GM23338 (cell line): ENCODE data around the gene CEP350. TPM values are rescaled to one million over a fixed set of nuclear protein-coding genes. Genes with fewer than 3 reads are reported as not detected.

Source experiments
- ATAC-seq: fragments of 200-7000 bp; cut with Tn5 transposase; 3 replicates; pipeline ENCODE4 v1.9.1; 2020
- DNase-seq: peaks from one replicate; pipeline ENCODE4 v3.0.0-alpha.2; 2015; ENCODE audit warnings: low spot score
- H2AFZ ChIP-seq: fragments of 200-600 bp; sonication (generic); 2 replicates; pipeline ENCODE4 v1.8.0; 2016; ENCODE audit warnings: antibody characterized with exemption, mild to moderate bottlenecking, moderate library complexity
- H3F3A ChIP-seq: fragments of 200-600 bp; sonication (generic); replicated peaks from 2 replicates; pipeline ENCODE4 v1.8.0; 2017; ENCODE audit warnings: antibody characterized with exemption, mixed run types, low read depth
- H3K27ac ChIP-seq: fragments of 200-600 bp; sonication (generic); 2 replicates; pipeline ENCODE4 v1.6.1; 2016; ENCODE audit warnings: low read depth
- H3K27me3 ChIP-seq: fragments of 200-600 bp; sonication (generic); 2 replicates; pipeline ENCODE4 v1.8.0; 2016; ENCODE audit warnings: mild to moderate bottlenecking, mixed run types, moderate library complexity; ENCODE audit not compliant: insufficient read depth
- H3K36me3 ChIP-seq: fragments of 200-600 bp; sonication (generic); 2 replicates; pipeline ENCODE4 v1.8.0; 2016; ENCODE audit warnings: mild to moderate bottlenecking; ENCODE audit not compliant: insufficient read depth
- H3K4me1 ChIP-seq: fragments of 200-600 bp; sonication (generic); 2 replicates; pipeline ENCODE4 v1.8.0; 2016; ENCODE audit warnings: mild to moderate bottlenecking, moderate library complexity; ENCODE audit not compliant: insufficient read depth
- H3K4me2 ChIP-seq: fragments of 200-600 bp; sonication (generic); 2 replicates; pipeline ENCODE4 v1.7.1; 2017; ENCODE audit warnings: mixed run types
- H3K4me3 ChIP-seq: fragments of 200-600 bp; sonication (generic); 2 replicates; pipeline ENCODE4 v1.6.1; 2016; ENCODE audit warnings: mixed run types
- H3K79me2 ChIP-seq: fragments of 200-600 bp; sonication (generic); replicated peaks from 2 replicates; pipeline ENCODE4 v1.8.0; 2017; ENCODE audit warnings: mild to moderate bottlenecking; ENCODE audit not compliant: insufficient read depth
- H3K9me2 ChIP-seq: fragments of 200-600 bp; sonication (generic); 2 replicates; pipeline ENCODE4 v1.8.0; 2017; ENCODE audit not compliant: insufficient read depth
- H4K20me1 ChIP-seq: fragments of 200-600 bp; sonication (generic); replicated peaks from 2 replicates; pipeline ENCODE4 v1.8.0; 2017; ENCODE audit warnings: mild to moderate bottlenecking; ENCODE audit not compliant: insufficient read depth
- H3K27ac Mint-ChIP-seq: 2 replicates; pipeline ENCODE4 v1.8.0; 2020; ENCODE audit warnings: inconsistent platforms, mild to moderate bottlenecking, moderate library complexity, mixed read lengths
- H3K27me3 Mint-ChIP-seq: 3 replicates; pipeline ENCODE4 v1.8.0; 2022; ENCODE audit warnings: low read depth, mild to moderate bottlenecking, moderate library complexity, mixed read lengths, inconsistent platforms; ENCODE audit not compliant: insufficient read depth, poor library complexity
- H3K36me3 Mint-ChIP-seq: 3 replicates; pipeline ENCODE4 v1.8.0; 2021; ENCODE audit warnings: low read depth, mild to moderate bottlenecking, inconsistent platforms, moderate library complexity, mixed read lengths
- H3K4me1 Mint-ChIP-seq: 3 replicates; pipeline ENCODE4 v1.8.0; 2020; ENCODE audit warnings: mild to moderate bottlenecking, inconsistent platforms, mixed read lengths
- H3K4me3 Mint-ChIP-seq: 3 replicates; pipeline ENCODE4 v1.8.0; 2021; ENCODE audit warnings: moderate library complexity, mild to moderate bottlenecking, inconsistent platforms, mixed read lengths
- H3K9me3 Mint-ChIP-seq: 3 replicates; pipeline ENCODE4 v1.8.0; 2020; ENCODE audit warnings: moderate library complexity, mild to moderate bottlenecking, inconsistent platforms, mixed read lengths
- CREB1 ChIP-seq: fragments of 250-450 bp; sonication (Bioruptor Pico); IDR thresholded peaks from 2 replicates; pipeline ENCODE4 v1.5.0; 2020; ENCODE audit warnings: low read depth, mild to moderate bottlenecking, moderate library complexity
- CTCF ChIP-seq, 2 experiments: fragments of 200-600 bp in 1 of 2; sonication (generic) in 1 of 2; conservative IDR thresholded peaks; 2 replicates each; pipeline versions ENCODE4 v1.5.1 to v1.6.1; 2016 to 2017; ENCODE audit warnings: antibody characterized with exemption in 2 of 2, low read depth in 2 of 2, mild to moderate bottlenecking in 2 of 2, moderate library complexity in 1 of 2
- EZH2 ChIP-seq: fragments of 200-600 bp; sonication (generic); IDR thresholded peaks from one replicate; pipeline ENCODE4 v1.8.0; 2017; ENCODE audit warnings: antibody characterized with exemption, mild to moderate bottlenecking, low read depth; ENCODE audit not compliant: unreplicated experiment
- EZH2phosphoT487 ChIP-seq: fragments of 200-600 bp; sonication (generic); IDR thresholded peaks from one replicate; pipeline ENCODE4 v1.8.1; 2018; ENCODE audit warnings: antibody characterized with exemption; ENCODE audit not compliant: unreplicated experiment
- JUNB ChIP-seq: IDR thresholded peaks from one replicate; pipeline ENCODE4 v1.6.1; 2016; ENCODE audit warnings: antibody characterized with exemption; ENCODE audit not compliant: unreplicated experiment
- STAT1 ChIP-seq: IDR thresholded peaks from one replicate; pipeline ENCODE4 v1.6.1; 2016; ENCODE audit warnings: antibody characterized with exemption; ENCODE audit not compliant: unreplicated experiment
- ZNF114 ChIP-seq: fragments of 250-450 bp; sonication (Bioruptor Pico); IDR thresholded peaks from 2 replicates; pipeline ENCODE4 v1.5.0; 2020; ENCODE audit warnings: mild to moderate bottlenecking, moderate library complexity
- ZNF331 ChIP-seq: fragments of 250-450 bp; sonication (Bioruptor Pico); IDR thresholded peaks from 2 replicates; pipeline ENCODE4 v1.5.0; 2020; ENCODE audit warnings: low read depth, mild to moderate bottlenecking, moderate library complexity
- polyA plus RNA-seq: library from polyadenylated mRNA; unstranded; fragments of >200 nt; fragmentation: Nextera tagmentation; extraction: Ambion mirVana; gene quantifications from 2 replicates; pipeline ENCODE4 v1.2.1, GENCODE V29; 2016
- total RNA-seq: library from RNA; depleted of rRNA; stranded (reverse); fragments of >200 nt; shearing (Covaris generic); gene quantifications from 2 replicates; pipeline ENCODE4 v1.2.3, GENCODE V29; 2014
- TF ChIP-seq, protein P1 (sequence below): fragments of 250-450 bp; sonication (Bioruptor Pico); IDR thresholded peaks from 2 replicates; pipeline ENCODE4 v1.5.0; 2020; ENCODE audit warnings: mild to moderate bottlenecking, moderate library complexity
- TF ChIP-seq, protein P2 (sequence below): IDR thresholded peaks from one replicate; pipeline ENCODE4 v1.6.1; 2018; ENCODE audit warnings: antibody characterized with exemption; ENCODE audit not compliant: unreplicated experiment

Gene CEP350
- total and polyA plus RNA-seq, 2 experiments from 2014 or later = 23.4 to 36.8 TPM

GRCh38 chr1:180137776-180138175 is 183.2 kb downstream of the CEP350 start (continued):
- TF ChIP-seq EZH2 (no peak), JUNB (no peak), CTCF (conservative IDR thresholded peaks at IDR 0.05; ENCODE audit: low read depth in 2 of 2) (no peak)

DNA sequence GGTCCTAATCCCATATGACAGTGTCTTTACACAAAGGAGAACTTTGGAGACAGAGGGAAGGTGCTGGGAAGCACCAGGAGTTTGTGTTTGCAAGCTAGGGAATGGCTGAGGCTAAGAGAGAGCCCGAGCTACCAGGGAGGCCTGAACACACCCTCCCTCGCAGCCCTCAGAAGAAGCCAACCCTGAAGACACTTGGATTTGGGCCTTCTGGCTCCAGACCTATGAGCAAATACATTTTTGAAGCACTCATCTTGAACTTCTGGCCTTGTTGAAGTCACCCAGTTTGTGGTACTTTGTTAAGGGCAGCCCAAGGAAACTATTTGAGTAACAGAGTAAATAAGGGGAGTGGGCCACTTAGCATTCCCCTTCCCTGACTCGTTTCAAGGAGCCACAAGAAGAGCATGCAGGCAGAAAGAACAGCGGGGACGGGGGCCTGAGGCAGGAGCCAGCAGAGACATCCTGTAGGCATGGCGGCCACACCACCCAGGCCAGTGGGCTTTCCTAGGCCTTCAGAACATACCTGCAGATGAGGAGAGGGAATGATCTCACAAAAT is 186.8 kb downstream of the CEP350 start:
- no peaks in the 10 kb centered on the region for H3K9me2 ChIP-seq
- H3K4me3 ChIP-seq = no peak overlapping the region
- H3K4me1 Mint-ChIP-seq = no peaks in the 10 kb centered on the region
- H3F3A ChIP-seq = no peaks in the 10 kb centered on the region
- peak overlapping the region; percentile 63; the same call in 1 of the 2 replicates for H2AFZ ChIP-seq
- H3K4me2 ChIP-seq = no peak overlapping the region
- H3K36me3 ChIP-seq = no peaks in the 10 kb centered on the region
- ATAC-seq = no peak
- no peak overlapping the region for H3K27ac ChIP-seq
- no peaks in the 10 kb centered on the region for H3K9me3 Mint-ChIP-seq
- no peak for DNase-seq
- H4K20me1 ChIP-seq = no peaks in the 10 kb centered on the region
- H3K27ac Mint-ChIP-seq = no peak overlapping the region
- no peaks in the 10 kb centered on the region for H3K27me3 Mint-ChIP-seq
- no peaks in the 10 kb centered on the region for H3K36me3 Mint-ChIP-seq
- H3K4me3 Mint-ChIP-seq = no peak overlapping the region
- no peaks in the 10 kb centered on the region for H3K27me3 ChIP-seq
- H3K79me2 ChIP-seq = no peaks in the 10 kb centered on the region
- H3K4me1 ChIP-seq = no peaks in the 10 kb centered on the region
- TF ChIP-seq CREB1 (CRISPR knock-in tag) (no peak), CTCF (conservative IDR thresholded peaks at IDR 0.05; ENCODE audit: low read depth in 2 of 2) (no peak), ZNF331 (CRISPR knock-in tag) (no peak), STAT1 (no peak), EZH2 (no peak), ZNF114 (CRISPR knock-in tag) (no peak), JUNB (no peak), EZH2phosphoT487 (no peak)
- TF ChIP-seq, protein P1, sequence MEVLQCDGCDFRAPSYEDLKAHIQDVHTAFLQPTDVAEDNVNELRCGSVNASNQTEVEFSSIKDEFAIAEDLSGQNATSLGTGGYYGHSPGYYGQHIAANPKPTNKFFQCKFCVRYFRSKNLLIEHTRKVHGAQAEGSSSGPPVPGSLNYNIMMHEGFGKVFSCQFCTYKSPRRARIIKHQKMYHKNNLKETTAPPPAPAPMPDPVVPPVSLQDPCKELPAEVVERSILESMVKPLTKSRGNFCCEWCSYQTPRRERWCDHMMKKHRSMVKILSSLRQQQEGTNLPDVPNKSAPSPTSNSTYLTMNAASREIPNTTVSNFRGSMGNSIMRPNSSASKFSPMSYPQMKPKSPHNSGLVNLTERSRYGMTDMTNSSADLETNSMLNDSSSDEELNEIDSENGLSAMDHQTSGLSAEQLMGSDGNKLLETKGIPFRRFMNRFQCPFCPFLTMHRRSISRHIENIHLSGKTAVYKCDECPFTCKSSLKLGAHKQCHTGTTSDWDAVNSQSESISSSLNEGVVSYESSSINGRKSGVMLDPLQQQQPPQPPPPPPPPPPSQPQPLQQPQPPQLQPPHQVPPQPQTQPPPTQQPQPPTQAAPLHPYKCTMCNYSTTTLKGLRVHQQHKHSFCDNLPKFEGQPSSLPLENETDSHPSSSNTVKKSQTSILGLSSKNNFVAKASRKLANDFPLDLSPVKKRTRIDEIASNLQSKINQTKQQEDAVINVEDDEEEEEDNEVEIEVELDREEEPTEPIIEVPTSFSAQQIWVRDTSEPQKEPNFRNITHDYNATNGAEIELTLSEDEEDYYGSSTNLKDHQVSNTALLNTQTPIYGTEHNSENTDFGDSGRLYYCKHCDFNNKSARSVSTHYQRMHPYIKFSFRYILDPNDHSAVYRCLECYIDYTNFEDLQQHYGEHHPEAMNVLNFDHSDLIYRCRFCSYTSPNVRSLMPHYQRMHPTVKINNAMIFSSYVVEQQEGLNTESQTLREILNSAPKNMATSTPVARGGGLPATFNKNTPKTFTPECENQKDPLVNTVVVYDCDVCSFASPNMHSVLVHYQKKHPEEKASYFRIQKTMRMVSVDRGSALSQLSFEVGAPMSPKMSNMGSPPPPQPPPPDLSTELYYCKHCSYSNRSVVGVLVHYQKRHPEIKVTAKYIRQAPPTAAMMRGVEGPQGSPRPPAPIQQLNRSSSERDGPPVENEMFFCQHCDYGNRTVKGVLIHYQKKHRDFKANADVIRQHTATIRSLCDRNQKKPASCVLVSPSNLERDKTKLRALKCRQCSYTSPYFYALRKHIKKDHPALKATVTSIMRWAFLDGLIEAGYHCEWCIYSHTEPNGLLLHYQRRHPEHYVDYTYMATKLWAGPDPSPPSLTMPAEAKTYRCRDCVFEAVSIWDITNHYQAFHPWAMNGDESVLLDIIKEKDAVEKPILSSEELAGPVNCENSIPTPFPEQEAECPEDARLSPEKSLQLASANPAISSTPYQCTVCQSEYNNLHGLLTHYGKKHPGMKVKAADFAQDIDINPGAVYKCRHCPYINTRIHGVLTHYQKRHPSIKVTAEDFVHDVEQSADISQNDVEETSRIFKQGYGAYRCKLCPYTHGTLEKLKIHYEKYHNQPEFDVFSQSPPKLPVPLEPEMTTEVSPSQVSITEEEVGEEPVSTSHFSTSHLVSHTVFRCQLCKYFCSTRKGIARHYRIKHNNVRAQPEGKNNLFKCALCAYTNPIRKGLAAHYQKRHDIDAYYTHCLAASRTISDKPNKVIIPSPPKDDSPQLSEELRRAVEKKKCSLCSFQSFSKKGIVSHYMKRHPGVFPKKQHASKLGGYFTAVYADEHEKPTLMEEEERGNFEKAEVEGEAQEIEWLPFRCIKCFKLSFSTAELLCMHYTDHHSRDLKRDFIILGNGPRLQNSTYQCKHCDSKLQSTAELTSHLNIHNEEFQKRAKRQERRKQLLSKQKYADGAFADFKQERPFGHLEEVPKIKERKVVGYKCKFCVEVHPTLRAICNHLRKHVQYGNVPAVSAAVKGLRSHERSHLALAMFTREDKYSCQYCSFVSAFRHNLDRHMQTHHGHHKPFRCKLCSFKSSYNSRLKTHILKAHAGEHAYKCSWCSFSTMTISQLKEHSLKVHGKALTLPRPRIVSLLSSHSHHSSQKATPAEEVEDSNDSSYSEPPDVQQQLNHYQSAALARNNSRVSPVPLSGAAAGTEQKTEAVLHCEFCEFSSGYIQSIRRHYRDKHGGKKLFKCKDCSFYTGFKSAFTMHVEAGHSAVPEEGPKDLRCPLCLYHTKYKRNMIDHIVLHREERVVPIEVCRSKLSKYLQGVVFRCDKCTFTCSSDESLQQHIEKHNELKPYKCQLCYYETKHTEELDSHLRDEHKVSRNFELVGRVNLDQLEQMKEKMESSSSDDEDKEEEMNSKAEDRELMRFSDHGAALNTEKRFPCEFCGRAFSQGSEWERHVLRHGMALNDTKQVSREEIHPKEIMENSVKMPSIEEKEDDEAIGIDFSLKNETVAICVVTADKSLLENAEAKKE = no peak
- TF ChIP-seq, protein P2, sequence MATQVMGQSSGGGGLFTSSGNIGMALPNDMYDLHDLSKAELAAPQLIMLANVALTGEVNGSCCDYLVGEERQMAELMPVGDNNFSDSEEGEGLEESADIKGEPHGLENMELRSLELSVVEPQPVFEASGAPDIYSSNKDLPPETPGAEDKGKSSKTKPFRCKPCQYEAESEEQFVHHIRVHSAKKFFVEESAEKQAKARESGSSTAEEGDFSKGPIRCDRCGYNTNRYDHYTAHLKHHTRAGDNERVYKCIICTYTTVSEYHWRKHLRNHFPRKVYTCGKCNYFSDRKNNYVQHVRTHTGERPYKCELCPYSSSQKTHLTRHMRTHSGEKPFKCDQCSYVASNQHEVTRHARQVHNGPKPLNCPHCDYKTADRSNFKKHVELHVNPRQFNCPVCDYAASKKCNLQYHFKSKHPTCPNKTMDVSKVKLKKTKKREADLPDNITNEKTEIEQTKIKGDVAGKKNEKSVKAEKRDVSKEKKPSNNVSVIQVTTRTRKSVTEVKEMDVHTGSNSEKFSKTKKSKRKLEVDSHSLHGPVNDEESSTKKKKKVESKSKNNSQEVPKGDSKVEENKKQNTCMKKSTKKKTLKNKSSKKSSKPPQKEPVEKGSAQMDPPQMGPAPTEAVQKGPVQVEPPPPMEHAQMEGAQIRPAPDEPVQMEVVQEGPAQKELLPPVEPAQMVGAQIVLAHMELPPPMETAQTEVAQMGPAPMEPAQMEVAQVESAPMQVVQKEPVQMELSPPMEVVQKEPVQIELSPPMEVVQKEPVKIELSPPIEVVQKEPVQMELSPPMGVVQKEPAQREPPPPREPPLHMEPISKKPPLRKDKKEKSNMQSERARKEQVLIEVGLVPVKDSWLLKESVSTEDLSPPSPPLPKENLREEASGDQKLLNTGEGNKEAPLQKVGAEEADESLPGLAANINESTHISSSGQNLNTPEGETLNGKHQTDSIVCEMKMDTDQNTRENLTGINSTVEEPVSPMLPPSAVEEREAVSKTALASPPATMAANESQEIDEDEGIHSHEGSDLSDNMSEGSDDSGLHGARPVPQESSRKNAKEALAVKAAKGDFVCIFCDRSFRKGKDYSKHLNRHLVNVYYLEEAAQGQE = no peak
